ENCODE results near the gene PARM1. TPM values are rescaled to one million over a fixed set of nuclear protein-coding genes. Genes with fewer than 3 reads are reported as not detected.

Gene PARM1
- total RNA-seq, 1 donor, result 0.63 TPM

DNA sequence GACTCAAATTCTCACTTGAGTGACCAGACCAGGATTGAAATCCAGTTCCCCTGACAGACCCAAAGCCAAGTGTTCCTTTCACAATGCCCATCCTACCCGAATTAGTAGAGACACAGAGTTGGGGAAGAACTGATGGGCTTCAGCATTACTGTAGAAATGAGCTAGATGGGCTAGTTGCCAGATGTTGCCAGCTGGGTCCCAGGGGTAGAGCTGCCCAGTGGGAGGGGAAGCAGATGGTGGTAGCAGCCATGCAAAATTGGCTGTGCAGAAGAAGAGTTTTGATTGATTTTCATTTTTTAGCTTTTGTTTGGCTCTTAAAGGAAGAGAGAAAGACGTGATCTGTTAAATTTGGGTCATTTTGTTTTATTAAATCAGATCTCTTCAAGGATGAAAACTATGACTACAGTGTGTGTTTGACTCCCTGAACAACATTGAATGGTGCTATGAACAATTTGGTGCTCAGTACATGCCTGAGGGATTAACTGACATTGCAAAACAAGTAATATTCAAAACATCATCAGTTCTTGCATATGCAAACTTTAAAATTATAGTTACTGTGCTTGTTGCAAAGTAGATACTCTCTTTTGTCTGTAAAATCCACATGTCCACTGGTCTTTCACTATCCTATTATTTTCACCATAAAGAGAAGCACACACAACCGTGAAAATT lies 86.0 kb downstream of the PARM1 start:
- no peak overlapping the region for H3K4me3 ChIP-seq (ENCODE audit: low read depth, low read length)
- DNase-seq (ENCODE audit: low read depth), result no peak
- TF ChIP-seq, protein P1, sequence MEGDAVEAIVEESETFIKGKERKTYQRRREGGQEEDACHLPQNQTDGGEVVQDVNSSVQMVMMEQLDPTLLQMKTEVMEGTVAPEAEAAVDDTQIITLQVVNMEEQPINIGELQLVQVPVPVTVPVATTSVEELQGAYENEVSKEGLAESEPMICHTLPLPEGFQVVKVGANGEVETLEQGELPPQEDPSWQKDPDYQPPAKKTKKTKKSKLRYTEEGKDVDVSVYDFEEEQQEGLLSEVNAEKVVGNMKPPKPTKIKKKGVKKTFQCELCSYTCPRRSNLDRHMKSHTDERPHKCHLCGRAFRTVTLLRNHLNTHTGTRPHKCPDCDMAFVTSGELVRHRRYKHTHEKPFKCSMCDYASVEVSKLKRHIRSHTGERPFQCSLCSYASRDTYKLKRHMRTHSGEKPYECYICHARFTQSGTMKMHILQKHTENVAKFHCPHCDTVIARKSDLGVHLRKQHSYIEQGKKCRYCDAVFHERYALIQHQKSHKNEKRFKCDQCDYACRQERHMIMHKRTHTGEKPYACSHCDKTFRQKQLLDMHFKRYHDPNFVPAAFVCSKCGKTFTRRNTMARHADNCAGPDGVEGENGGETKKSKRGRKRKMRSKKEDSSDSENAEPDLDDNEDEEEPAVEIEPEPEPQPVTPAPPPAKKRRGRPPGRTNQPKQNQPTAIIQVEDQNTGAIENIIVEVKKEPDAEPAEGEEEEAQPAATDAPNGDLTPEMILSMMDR (IDR thresholded peaks at IDR 0.05; ENCODE audit: insufficient read depth, low read length), result no peak

DNA sequence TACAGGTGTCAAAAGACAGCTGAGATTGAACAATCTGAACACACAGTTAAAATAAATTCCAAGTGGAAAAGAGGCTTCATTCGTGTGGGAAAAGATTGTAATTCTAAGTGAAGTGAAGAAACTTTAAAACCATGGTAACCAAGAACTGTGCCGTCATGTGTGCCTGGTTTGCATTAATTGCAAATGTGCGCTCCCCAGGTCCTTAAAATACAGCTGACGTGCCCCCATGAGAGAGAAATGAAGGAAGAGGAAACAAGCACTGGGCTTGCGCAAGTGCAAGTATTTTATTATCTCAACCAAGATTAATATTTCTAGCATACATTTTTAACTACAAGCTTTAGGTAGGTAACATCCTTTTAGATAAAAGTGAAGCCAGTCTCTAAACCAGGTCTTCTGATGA lies 92.5 kb downstream of the PARM1 start:
- TF ChIP-seq, protein P1 (IDR thresholded peaks at IDR 0.05; ENCODE audit: insufficient read depth, low read length), result no peak
- DNase-seq (ENCODE audit: low read depth), result no peak
- no peak overlapping the region for H3K4me3 ChIP-seq (ENCODE audit: low read depth, low read length)

DNA sequence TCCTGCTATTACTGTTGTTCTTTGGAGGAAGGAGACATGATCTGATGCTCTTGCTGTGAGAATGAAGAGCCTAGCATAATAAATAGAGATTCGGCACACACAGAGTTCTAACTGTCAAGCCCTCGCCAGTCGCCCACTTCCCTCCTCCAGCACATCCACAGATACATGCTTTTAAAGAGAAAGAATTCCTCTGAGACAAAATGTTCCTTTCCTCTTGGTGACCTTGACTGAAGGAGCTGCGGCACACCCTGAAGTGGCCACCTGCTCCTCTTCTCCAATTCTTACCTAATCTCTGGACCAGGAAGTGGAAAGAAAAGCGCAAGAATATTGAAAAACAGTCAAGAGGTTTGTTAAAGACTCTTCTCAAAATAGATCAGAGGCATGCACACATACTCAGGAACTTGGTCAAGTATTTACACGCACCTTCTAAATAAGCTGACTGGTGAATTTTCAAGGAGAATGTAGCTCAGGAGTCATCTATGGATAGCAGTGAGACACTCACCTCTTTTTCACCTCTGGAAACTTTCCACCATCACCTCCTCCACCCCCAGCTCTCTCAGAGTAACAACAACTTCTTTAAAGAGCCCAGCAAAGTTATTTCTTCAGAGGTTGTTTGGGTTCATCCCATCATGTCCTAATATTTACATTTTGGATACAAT lies 95.4 kb downstream of the PARM1 start:
- H3K4me3 ChIP-seq (ENCODE audit: low read depth, low read length), result no peak overlapping the region
- DNase-seq (ENCODE audit: low read depth), result no peak
- TF ChIP-seq, protein P1 (IDR thresholded peaks at IDR 0.05; ENCODE audit: insufficient read depth, low read length), result no peak

DNA sequence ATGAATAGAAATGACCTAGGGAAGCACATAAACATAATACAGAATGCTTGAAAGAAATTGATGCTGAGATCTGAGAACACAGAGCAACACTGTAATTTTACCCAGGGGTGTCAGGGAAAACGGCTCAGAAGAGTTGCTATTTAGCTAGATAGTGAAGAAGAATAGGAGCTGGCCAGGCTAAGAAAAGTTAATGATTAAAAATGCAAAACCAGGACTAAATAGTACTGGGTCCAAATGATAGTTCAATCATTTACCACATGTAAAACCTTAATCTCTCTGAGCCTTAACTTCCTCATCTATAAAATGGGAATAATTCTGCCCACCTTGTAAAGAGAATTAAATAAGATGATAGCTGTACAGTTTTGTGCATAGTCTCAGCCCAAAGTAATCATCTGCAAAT lies 97.1 kb downstream of the PARM1 start:
- TF ChIP-seq, protein P1 (IDR thresholded peaks at IDR 0.05; ENCODE audit: insufficient read depth, low read length), result no peak
- DNase-seq (ENCODE audit: low read depth), result no peak
- H3K4me3 ChIP-seq (ENCODE audit: low read depth, low read length), result no peak overlapping the region

DNA sequence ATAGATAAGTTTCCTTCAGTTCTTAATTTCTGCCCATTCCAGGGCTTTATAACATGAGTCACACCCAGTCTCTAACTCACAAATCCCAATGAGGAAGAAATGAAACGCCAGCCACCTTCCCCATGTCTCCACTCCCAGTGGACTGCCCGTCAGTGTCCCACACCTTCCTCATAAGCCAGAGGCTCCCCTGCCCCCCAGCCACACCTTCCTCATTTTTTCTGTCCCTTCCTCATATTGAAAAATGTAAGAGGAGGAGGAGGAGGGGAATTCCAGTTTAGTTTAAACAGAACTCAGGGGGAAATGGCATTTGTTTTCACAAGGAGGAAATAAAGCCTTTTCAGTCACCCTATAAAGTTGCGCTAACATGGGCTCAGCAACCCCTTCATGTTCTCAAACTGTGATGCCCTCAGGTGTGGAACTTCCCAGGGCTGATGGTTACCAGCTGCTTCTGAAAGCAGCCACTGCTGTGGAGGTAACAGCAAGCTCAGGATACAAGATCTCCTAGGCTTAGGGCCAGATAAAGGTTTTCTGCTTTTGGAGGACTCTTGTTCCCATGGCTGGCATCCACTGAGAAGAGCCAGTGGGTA lies 97.8 kb downstream of the PARM1 start:
- TF ChIP-seq, protein P1 (IDR thresholded peaks at IDR 0.05; ENCODE audit: insufficient read depth, low read length), result no peak
- DNase-seq (ENCODE audit: low read depth), result no peak
- no peak overlapping the region for H3K4me3 ChIP-seq (ENCODE audit: low read depth, low read length)

DNA sequence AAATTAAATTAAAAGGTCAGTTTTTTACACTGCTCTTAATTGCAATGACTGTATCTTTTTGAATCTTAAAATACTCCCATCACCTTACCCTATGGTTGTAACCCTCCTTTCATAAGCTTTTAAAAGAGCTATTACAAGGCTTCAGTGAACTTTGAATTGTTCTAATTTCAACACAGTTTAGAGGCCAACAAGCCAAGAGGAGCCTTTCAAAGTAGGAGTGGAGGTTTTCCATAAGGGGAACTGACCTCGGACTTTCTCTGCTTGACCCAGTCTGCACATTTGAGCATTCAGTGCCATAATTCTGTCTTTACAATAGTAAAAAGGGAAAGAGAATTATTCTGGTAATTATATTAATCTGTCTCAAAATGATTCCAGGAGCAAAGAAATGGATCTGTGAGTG lies 98.9 kb downstream of the PARM1 start:
- TF ChIP-seq, protein P1 (IDR thresholded peaks at IDR 0.05; ENCODE audit: insufficient read depth, low read length), result no peak
- no peak for DNase-seq (ENCODE audit: low read depth)
- H3K4me3 ChIP-seq (ENCODE audit: low read depth, low read length), result no peak overlapping the region

All from fibroblast of the aortic adventitia (primary cell).